Lung (tissue), 12 donors: ENCODE data around the gene BRD7. TPM values are rescaled to one million over a fixed set of nuclear protein-coding genes. Genes with fewer than 3 reads are reported as not detected.

Experiments
- ATAC-seq: fragments of 200-7000 bp; cut with Tn5 transposase; one replicate; pipeline ENCODE4 v1.9.1; 2020; ENCODE audit warnings: moderate number of reproducible peaks; ENCODE audit not compliant: insufficient read depth, low FRiP score
- DNase-seq, 3 donors: peaks; one replicate each; pipeline ENCODE4 v3.0.0-alpha.2; 2013 to 2017
- H3K27ac ChIP-seq, 2 donors: one replicate each; pipeline ENCODE4 v1.5.1; 2013; ENCODE audit warnings: mild to moderate bottlenecking in 2 of 2, moderate library complexity in 2 of 2, control low read depth in 1 of 2, inconsistent platforms in 1 of 2, low read depth in 1 of 2, low read length in 1 of 2
- H3K27me3 ChIP-seq, 3 donors: one replicate each; pipeline ENCODE4 v1.5.1; 2013; ENCODE audit warnings: low read length in 2 of 3; ENCODE audit not compliant: control insufficient read depth in 3 of 3, insufficient read depth in 3 of 3
- H3K36me3 ChIP-seq, 4 donors: one replicate each; pipeline ENCODE4 v1.5.1; 2013; ENCODE audit warnings: low read length in 4 of 4, mild to moderate bottlenecking in 1 of 4, moderate library complexity in 1 of 4; ENCODE audit not compliant: control insufficient read depth in 4 of 4, insufficient read depth in 4 of 4
- H3K4me1 ChIP-seq, 5 donors: one replicate each; pipeline ENCODE4 v1.5.1; 2013; ENCODE audit warnings: low read length in 5 of 5, mild to moderate bottlenecking in 2 of 5, moderate library complexity in 1 of 5; ENCODE audit not compliant: control insufficient read depth in 5 of 5, insufficient read depth in 5 of 5
- H3K4me3 ChIP-seq: one replicate; pipeline ENCODE4 v1.5.1; 2013; ENCODE audit warnings: mild to moderate bottlenecking, control low read depth, moderate library complexity
- H3K9ac ChIP-seq, 2 donors: one replicate each; pipeline ENCODE4 v1.5.1; 2013; ENCODE audit warnings: low read length in 2 of 2, control low read depth in 1 of 2; ENCODE audit not compliant: insufficient read depth in 1 of 2
- H3K9me3 ChIP-seq, 4 donors: one replicate each; pipeline ENCODE4 v1.5.1; 2013; ENCODE audit warnings: low read length in 3 of 4, mild to moderate bottlenecking in 1 of 4, moderate library complexity in 1 of 4; ENCODE audit not compliant: control insufficient read depth in 4 of 4, insufficient read depth in 3 of 4
- CTCF ChIP-seq: IDR thresholded peaks from 2 replicates; pipeline ENCODE4 v1.5.1; 2012; ENCODE audit warnings: mild to moderate bottlenecking; ENCODE audit errors: control extremely low read depth, extremely low read depth
- WGBS, 2 donors: extraction: QIAGEN DNeasy Blood & Tissue Kit; methylation state at CpG; one replicate each; pipeline ENCODE4 v1.1.7; 2013; 5-methylcytosine and 5-hydroxymethylcytosine counted together
- polyA plus RNA-seq, 2 donors: library from polyadenylated mRNA; stranded (reverse); fragments of 200-250 nt; gene quantifications; one replicate each; pipeline ENCODE4 v1.2.1, GENCODE V29; 2013
- total RNA-seq, 2 donors: library from RNA; depleted of rRNA in 1 of 2; stranded (reverse); fragments of >200 nt in 1 of 2; gene quantifications; one replicate each; pipeline ENCODE4 v1.2.1, GENCODE V29; 2014 to 2021
- donor health status: control.
- donor health status: control.
- donor health status: Bipolar disorder and iron deficiency.
- donor health status: healthy.
- donor health status: DM: yes; HTN: yes; CAD: no.

The BRD7 gene
- total and polyA plus RNA-seq, 4 donors = 33.9 to 54.6 (median 53.5) TPM

- Histone ChIP-seq H3K4me1 (peaks cover 0 to 11% (median 0%) of the 10 kb centered on the region in 5 donors), H3K27me3 (no peaks in the 10 kb centered on the region), H3K9me3 (no peaks in the 10 kb centered on the region), H3K27ac (no peak overlapping the region), H3K9ac (no peak overlapping the region), H3K36me3 (no peaks in the 10 kb centered on the region), H3K4me3 (no peak overlapping the region)
- WGBS, 2 donors = 62 to 76% methylated on average over 7 to 8 of the region's 8 CpGs
- ATAC-seq (no peak), DNase-seq (no peak)
- TF ChIP-seq CTCF = no peak
These were observed 24.6 kb upstream of the BRD7 start for GRCh38 chr16:50393416-50393815.

- DNase-seq (peak in 2 of 3 donors; percentile 15 to 38), ATAC-seq (no peak)
- Histone ChIP-seq H3K27me3 (no peaks in the 10 kb centered on the region), H3K27ac (no peak overlapping the region), H3K4me1 (peaks cover 0 to 11% (median 0%) of the 10 kb centered on the region in 5 donors), H3K36me3 (no peaks in the 10 kb centered on the region), H3K9me3 (no peaks in the 10 kb centered on the region), H3K9ac (no peak overlapping the region), H3K4me3 (no peak overlapping the region)
- WGBS, 2 donors = 85 to 88% methylated on average over 30 of the region's 30 CpGs
- TF ChIP-seq CTCF = no peak
These were observed 22.3 kb upstream of the BRD7 start for GRCh38 chr16:50390914-50391716.

GRCh38 chr16:50390371-50390771, 21.6 kb upstream of the BRD7 start:
- DNase-seq (no peak), ATAC-seq (no peak)
- Histone ChIP-seq H3K27me3 (no peaks in the 10 kb centered on the region), H3K4me3 (no peak overlapping the region), H3K27ac (no peak overlapping the region), H3K36me3 (no peaks in the 10 kb centered on the region), H3K9ac (no peak overlapping the region), H3K4me1 (peaks cover 0 to 11% (median 0%) of the 10 kb centered on the region in 5 donors), H3K9me3 (no peaks in the 10 kb centered on the region)
- 87 to 91% methylated on average over 11 of the region's 11 CpGs for WGBS, 2 donors
- no peak for TF ChIP-seq CTCF

- Histone ChIP-seq H3K9ac (no peak overlapping the region), H3K36me3 (no peaks in the 10 kb centered on the region), H3K4me1 (peaks cover 0 to 11% (median 0%) of the 10 kb centered on the region in 5 donors), H3K27me3 (no peaks in the 10 kb centered on the region), H3K4me3 (no peak overlapping the region), H3K9me3 (no peaks in the 10 kb centered on the region), H3K27ac (no peak overlapping the region)
- no peak for DNase-seq
- ATAC-seq = no peak
- 88 to 90% methylated on average over 4 of the region's 4 CpGs for WGBS, 2 donors
- no peak for TF ChIP-seq CTCF
These were observed 21.1 kb upstream of the BRD7 start for GRCh38 chr16:50389900-50390299.
